Ovary (tissue), 3 donors: Measurements from ENCODE around the gene MAN1C1.

Experiments
- CTCF ChIP-seq, 3 donors: fragments of 450-650 bp in 2 of 3; fragments of 200-600 bp in 1 of 3; IDR thresholded peaks; one replicate each; pipeline versions ENCODE4 v1.5.1 to v1.8.0; 2016 to 2022; ENCODE audit warnings: antibody characterized with exemption in 3 of 3, mild to moderate bottlenecking in 1 of 3
- EP300 ChIP-seq: sonication (generic); formaldehyde crosslinking; IDR thresholded peaks from one replicate; pipeline ENCODE4 v1.6.1; 2017; ENCODE audit warnings: antibody characterized with exemption
- POLR2A ChIP-seq: fragments of 450-650 bp; IDR thresholded peaks from one replicate; pipeline ENCODE4 v1.6.1; 2017; ENCODE audit warnings: antibody characterized with exemption, mild to moderate bottlenecking, moderate library complexity
- donor health status: DM: no; HTN: no; CAD: no.

- TF ChIP-seq CTCF (IDR thresholded peaks at IDR 0.05), result no peak
- no peak for TF ChIP-seq POLR2A
- TF ChIP-seq EP300, result no peak
These were observed 121.9 kb downstream of the MAN1C1 start for GRCh38 chr1:25738499-25738898.
